AML-193 (cell line): Measurements from ENCODE around the gene SFTA2.
"Not testable (repeated sequence)": the region's sequence is repeated elsewhere in the genome, so short reads cannot be mapped to it uniquely, and the experiment has no call there.

ENCODE experiments used
- DNase-seq, 2 experiments: peaks; one replicate each; lab custom pipeline; 2025; lab: John Stamatoyannopoulos, UW

Gene SFTA2

DNA sequence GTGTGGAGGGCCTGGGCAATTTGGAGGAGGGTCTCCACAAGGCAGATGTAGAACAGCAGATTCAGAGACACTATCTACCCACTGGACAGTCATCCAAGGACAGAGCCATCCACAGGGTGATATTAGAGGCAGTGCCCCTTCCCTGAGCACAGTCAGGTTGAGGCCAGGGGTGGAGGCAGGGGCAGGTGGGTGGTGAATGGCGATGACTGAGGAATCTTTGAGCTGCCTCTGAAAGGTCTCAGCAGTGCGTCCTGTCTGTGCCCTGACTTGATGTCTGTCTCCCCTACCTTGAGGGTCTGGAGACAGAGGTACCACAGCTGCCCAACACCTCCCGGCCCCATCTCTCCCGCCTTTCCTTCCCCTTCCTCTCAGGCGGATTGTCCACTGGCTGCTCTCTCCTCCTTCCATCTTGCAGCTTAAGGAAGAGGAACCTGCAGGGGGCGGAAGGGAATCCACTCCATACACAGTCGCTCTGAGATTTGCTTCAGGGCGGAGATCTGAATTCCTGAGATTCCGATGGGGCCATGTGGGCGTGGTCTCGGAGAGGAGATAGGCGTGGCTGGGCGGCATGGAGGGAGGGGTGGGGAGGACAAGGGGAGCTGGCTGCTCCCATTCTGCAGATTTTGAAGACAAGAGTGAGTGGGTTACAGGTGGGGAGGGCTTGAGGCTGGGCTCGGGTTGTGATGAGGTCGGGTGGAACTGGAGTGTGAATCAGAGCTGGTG, 10.5 kb upstream of the SFTA2 start:
- no peak for DNase-seq

DNA sequence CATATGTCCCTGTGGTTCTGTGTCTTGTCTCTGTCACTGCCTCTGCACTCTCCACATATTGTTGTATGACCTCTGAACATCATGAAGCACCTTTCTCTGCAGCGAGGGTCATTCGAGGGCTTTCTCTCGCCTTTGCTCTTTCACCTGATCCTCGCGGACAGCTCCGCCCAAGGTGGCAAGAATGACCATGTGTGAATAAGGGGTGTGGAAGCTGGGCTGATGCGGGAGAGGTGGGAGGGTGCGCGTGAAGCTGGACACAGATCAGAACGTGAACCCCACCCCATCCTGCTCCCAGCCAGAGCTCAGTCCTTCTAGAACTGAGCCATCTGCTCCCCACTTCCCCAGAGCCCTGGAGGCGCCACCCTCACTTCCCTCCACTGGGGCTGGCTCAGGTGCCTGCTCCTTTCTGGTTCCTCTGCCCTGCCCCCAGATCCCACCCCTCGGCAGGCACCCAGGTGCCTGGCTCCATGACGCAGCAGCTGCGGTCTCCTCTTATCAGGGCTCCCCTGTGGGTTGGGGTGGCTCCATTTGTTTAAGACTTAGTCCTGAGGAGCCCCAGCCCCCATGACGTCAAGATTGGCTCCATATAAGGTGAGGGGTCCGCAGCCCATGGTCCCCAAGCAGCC, 8.5 kb upstream of the SFTA2 start, which contains the start of gene MUCL3:
TSS of gene MUCL3 (plus strand) at position 613 of the 626 bp plus-strand sequence. CDS start 27 bp downstream, outside the sequence.
- no peak for DNase-seq

DNA sequence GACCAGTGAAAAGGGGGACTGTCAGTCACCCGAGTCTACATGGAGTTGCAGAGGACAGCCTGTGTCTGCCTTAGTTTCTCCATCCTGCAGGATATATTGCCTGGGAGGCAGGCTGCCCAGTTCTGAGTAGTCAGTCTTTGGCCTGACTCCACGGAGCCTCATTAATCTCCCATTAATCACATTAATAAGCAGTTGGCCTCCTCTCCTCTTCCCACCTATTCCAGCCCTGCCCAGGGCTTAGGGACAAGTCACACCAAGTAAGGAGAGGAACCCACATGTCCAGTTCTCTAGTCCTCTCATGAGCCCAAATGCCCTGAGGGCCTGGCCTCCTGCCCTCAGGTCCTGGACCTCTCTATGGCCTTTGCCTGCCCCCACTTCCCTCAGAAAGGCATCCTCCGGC, 7.5 kb upstream of the SFTA2 start:
- DNase-seq, result no peak

GRCh38 chr6:30938730-30939129, 6.8 kb upstream of the SFTA2 start:
- no peak for DNase-seq

DNA sequence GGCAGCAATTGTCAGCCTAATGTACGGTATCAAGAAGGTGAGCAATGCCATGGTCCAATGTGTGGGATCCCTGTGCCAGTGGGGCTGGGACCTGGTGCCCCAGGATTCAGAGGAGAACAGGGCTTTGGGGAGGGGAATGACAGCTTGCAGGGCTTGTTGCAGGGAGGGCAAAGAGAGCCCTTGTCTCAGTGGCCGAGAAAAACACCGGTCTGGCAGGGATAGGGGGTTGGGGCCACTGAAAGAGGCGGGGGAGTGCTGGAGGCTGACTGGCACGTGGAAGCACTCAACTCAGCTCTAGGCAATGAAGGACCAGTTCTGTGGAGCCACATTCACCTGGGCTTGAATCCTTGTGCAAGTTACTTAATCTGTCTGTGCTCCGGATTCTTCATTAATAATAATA, 5.3 kb upstream of the SFTA2 start:
- no peak for DNase-seq

GRCh38 chr6:30935018-30935417, 3.0 kb upstream of the SFTA2 start:
- no peak for DNase-seq

DNA sequence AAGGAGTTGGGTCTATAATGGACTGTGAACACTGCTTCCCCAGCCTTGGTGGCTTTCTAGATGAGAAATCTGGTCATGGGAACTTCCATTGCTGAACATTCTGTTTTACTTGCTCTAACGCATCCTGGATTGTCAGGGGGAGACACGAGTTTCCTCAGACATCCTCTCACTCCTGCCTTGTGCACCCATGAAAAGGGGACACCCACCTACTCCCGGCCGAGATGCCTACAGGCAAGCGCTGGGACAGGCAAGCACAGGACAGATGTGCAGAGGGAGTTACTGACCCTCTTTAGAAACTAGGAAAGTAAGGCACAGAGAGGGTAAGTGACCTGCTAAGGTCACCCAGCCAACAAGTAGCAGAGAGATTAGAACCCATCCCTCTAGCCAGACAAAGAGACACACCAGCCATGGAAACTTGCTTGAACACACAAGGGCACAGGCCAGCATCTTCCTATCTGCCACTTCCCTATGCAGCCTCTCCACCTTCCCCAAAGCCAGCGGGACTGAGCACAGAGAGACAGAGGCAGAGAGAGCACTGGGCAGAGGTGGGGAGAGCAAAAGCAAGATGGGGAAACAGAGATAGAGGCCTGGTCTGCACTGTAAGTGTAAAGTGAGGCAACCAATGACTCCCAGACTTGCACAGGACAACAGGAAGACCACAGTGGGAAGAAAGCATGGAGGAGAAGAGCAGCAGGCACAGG, 845 bp upstream of the SFTA2 start:
- DNase-seq, result no peak

GRCh38 chr6:30931272-30931671, 698 bp downstream of the SFTA2 start:
- DNase-seq, result no peak

DNA sequence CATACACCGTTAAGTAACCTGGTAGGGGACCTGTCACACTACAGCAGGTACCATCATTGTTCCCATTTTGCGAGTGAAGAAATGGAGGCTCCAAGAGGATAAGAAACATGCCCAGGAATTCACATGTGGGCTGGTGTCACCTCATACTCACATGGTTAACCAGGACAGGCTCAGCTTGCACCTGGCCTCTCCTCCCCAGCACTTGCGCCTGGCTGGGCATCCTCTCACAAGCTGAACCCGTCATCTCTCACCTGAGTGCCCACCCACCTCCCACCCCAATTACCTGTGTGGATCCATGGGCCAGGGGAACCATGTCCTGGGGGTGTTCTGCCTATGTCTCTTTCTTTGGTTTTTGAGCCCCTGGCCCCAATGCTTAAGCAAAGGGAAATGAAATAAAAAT, 1.5 kb downstream of the SFTA2 start:
- DNase-seq, result no peak

DNA sequence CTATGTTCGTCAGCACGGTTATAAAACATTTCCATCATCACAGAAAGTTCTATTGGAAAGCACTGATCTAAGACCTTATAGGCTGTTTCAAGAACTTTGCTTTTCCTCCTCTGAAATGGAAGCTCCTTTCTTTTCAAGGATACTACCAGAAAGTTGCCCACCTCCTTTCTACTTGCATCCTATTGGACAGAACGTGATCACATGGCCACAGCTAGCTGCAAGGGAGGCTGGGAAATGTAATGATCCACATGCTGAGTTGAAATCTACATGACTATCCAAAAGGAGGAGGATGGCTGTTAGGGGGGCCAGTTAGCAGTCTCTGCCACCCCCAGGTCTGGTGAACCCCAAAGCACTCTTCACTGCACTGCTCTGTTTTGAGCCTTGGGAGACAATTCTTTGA, 3.3 kb downstream of the SFTA2 start:
- no peak for DNase-seq

GRCh38 chr6:30927080-30927479, 4.9 kb downstream of the SFTA2 start:
- not testable (repeated sequence) for DNase-seq

DNA sequence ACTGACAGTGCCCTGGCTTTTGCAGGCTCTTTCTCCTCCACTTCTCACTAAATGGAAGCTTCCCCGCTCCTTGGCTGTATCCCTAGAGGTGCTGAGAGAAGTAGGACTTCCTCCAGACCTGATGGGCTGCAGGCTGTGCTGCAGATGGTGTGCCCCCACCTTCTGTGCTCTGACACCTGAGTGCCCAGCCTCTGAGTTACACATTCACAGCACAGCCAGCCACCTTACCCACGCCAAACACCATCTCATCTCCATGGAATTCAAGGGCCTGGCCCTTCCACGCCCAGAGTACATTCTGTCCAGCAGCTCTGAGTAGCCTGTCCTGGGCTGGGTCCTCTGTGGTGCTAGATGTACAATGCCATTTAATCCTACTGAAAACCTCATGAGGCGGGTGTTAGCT, 5.3 kb downstream of the SFTA2 start:
- DNase-seq, result no peak

GRCh38 chr6:30924040-30924627, 7.8 kb downstream of the SFTA2 start:
- DNase-seq, result not testable (repeated sequence)

- DNase-seq, result no peak
Measured at GRCh38 chr6:30922447-30922852, 9.5 kb downstream of the SFTA2 start.

GRCh38 chr6:30918670-30919069, 13.3 kb downstream of the SFTA2 start:
- DNase-seq, result no peak

- no peak for DNase-seq
Measured at GRCh38 chr6:30917487-30917886, 14.5 kb downstream of the SFTA2 start.

- DNase-seq, result no peak
Measured at GRCh38 chr6:30917041-30917440, 14.9 kb downstream of the SFTA2 start.

- DNase-seq, result peak; percentile 69 to 78
Measured at GRCh38 chr6:30915591-30915946, 16.4 kb downstream of the SFTA2 start.

DNA sequence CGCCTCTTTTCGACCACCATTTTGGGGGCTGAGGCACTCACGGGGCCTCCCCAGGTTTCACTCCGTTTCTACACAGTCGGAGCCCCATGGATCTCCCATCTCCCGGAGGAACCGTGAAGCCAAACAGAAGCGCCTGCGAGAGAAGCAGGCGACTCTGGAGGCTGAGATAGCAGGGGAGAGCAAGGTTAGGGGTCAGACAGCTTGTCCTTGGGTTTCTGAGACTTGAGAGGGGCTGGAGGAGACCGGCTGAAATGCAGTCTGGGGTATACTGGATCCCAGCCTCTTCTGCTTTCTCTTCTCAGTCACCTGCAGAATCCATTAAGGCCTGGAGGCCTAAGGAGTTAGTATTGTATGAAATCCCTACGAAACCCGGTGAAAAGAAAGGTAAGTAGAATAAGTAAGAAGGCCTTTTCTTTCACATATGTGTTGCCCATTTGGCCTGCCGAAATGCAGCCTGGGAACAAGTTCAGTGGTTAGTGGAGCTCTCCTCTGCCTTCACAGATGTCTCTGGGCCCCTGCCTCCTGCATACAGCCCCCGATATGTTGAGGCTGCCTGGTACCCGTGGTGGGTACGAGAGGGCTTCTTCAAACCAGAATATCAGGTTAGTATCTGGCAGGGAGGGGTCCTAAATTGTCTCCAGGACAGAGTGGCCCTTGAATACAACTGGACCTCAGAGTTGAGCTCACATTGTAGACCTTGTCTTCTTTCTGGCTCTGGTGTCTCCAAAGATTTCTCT, 16.9 kb downstream of the SFTA2 start:
- no peak for DNase-seq

GRCh38 chr6:30914076-30914853, 17.7 kb downstream of the SFTA2 start, which contains the start of gene VARS2:
Gene VARS2 (plus strand): TSS chr6:30914238. CDS start chr6:30914837, 599 bp downstream.
- DNase-seq, result peak; percentile 84 to 90

DNA sequence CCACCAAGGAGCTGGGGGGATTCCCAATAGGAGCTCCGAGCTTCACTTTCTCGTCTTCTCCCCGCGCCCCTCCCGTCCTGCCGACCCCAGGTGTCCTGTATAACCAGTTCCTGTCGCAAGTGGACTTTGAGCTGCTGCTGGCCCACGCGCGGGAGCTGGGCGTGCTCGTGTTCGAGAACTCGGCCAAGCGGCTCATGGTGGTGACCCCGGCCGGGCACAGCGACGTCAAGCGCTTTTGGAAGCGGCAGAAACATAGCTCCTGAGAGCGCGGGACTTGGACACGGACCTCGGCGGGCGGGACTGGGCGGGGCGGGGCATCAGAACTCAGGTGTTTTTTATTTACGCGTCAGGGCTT, 18.3 kb downstream of the SFTA2 start:
- no peak for DNase-seq
